ENCODE data around the gene RUNDC1. TPM values are rescaled to one million over a fixed set of nuclear protein-coding genes. Genes with fewer than 3 reads are reported as not detected.

Gene RUNDC1
- total RNA-seq, 1 experiment from 2014 or later = 11.2 TPM

GRCh38 chr17:42950044-42950783, 30.2 kb upstream of the RUNDC1 start:
- no peak for DNase-seq (ENCODE audit: low read depth, low spot score)
- intact Hi-C loops (cut with micrococcal nuclease; ENCODE audit: unreplicated experiment) (no loop called here), in situ Hi-C loops (cut with HindIII; ENCODE audit: low pct_unique_long_range_greater_than_20kb, low sequenced_read_pairs) (no loop called here)
- Histone ChIP-seq H3K27ac (ENCODE audit: low read length) (no peak overlapping the region), H3K36me3 (ENCODE audit: control insufficient read depth, insufficient read depth, low read length) (no peaks in the 10 kb centered on the region), H3K27me3 (ENCODE audit: control insufficient read depth, insufficient read depth, low read length) (no peaks in the 10 kb centered on the region), H3K4me1 (ENCODE audit: control insufficient read depth, insufficient read depth, low read length) (no peaks in the 10 kb centered on the region), H3K4me3 (ENCODE audit: low read depth in 2 of 2, low read length in 2 of 2) (no peak overlapping the region), H3K9me3 (ENCODE audit: control insufficient read depth, insufficient read depth, low read depth, low read length) (no peaks in the 10 kb centered on the region)
- no TSS peak for BruUV-seq (replicated peaks)
- ChIA-PET CTCF (no interaction called here), POLR2A (no interaction called here)
- TF ChIP-seq SIN3A (IDR thresholded peaks at IDR 0.05; ENCODE audit: borderline replicate concordance, insufficient read depth, low read depth, low read length) = no peak
- TF ChIP-seq TCF7L2 (IDR thresholded peaks at IDR 0.05; ENCODE audit: low read depth, low read length) = no peak
- TF ChIP-seq REST (IDR thresholded peaks at IDR 0.05; ENCODE audit: insufficient read depth in 1 of 2, low read depth in 2 of 2, low read length in 1 of 2) = no peak
- no peak for ATAC-seq

GRCh38 chr17:42953669-42954068, 26.7 kb upstream of the RUNDC1 start:
- POLR2A ChIA-PET = no interaction called here
- BruUV-seq (replicated peaks) = no TSS peak
- Histone ChIP-seq H3K27me3 (ENCODE audit: control insufficient read depth, insufficient read depth, low read length) (no peaks in the 10 kb centered on the region), H3K9me3 (ENCODE audit: control insufficient read depth, insufficient read depth, low read depth, low read length) (no peaks in the 10 kb centered on the region), H3K4me3 (ENCODE audit: low read depth in 2 of 2, low read length in 2 of 2) (no peak overlapping the region), H3K36me3 (ENCODE audit: control insufficient read depth, insufficient read depth, low read length) (peaks cover 5% of the 10 kb centered on the region; the same call in 1 of the 2 replicates), H3K27ac (ENCODE audit: low read length) (no peak overlapping the region), H3K4me1 (ENCODE audit: control insufficient read depth, insufficient read depth, low read length) (no peaks in the 10 kb centered on the region)
- in situ Hi-C loops (cut with HindIII; ENCODE audit: low pct_unique_long_range_greater_than_20kb, low sequenced_read_pairs) = no loop called here
- intact Hi-C loops (cut with micrococcal nuclease; ENCODE audit: unreplicated experiment) = no loop called here
- no peak for TF ChIP-seq POLR2AphosphoS5 (IDR thresholded peaks at IDR 0.05; ENCODE audit: low read depth, low read length)
- no peak for TF ChIP-seq CTCF (IDR thresholded peaks at IDR 0.05)
- TF ChIP-seq TCF7L2 (IDR thresholded peaks at IDR 0.05; ENCODE audit: low read depth, low read length) = no peak
- no peak for TF ChIP-seq SIN3A (IDR thresholded peaks at IDR 0.05; ENCODE audit: borderline replicate concordance, insufficient read depth, low read depth, low read length)
- TF ChIP-seq REST (IDR thresholded peaks at IDR 0.05; ENCODE audit: insufficient read depth in 1 of 2, low read depth in 2 of 2, low read length in 1 of 2) = no peak
- ATAC-seq = no peak
- no peak for DNase-seq (ENCODE audit: low read depth, low spot score)
- CTCF ChIA-PET = no interaction called here
